Activated CD8-positive, alpha-beta memory T cell treated with anti-CD3 and anti-CD28 coated beads, Interleukin-2, amount 50 U/mL, for 4 hours (primary cell): ENCODE data around the gene ASXL3.

ENCODE experiments used
- DNase-seq: peaks from one replicate; pipeline ENCODE4 v3.0.0-alpha.2; 2020

The ASXL3 gene

GRCh38 chr18:33577685-33578517, at the start of gene ASXL3:
TSS of gene ASXL3 (plus strand) at chr18:33578219. CDS start at chr18:33578632, 413 bp downstream.
- DNase-seq = no peak

DNA sequence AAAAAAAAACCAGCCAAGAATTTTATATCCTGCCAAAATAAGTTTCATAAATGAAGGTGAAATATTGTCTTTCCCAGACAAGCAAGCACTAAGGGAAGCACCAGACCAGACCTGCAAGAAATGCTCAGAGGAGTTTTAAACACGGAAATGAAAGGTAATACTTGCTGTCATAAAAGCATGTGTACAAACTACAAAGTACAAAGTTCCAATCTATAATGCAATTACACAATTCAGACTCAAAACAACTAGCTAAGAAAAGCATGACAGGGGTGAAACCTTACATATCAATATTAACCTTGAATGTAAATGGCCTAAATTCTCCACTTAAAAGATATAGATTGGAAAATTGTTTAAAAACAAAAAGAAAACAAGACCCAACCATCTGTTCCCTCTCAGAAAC, 45.0 kb upstream of the ASXL3 start:
- DNase-seq = no peak

- DNase-seq = no peak
These were observed 41.1 kb upstream of the ASXL3 start for GRCh38 chr18:33536904-33537303.

DNA sequence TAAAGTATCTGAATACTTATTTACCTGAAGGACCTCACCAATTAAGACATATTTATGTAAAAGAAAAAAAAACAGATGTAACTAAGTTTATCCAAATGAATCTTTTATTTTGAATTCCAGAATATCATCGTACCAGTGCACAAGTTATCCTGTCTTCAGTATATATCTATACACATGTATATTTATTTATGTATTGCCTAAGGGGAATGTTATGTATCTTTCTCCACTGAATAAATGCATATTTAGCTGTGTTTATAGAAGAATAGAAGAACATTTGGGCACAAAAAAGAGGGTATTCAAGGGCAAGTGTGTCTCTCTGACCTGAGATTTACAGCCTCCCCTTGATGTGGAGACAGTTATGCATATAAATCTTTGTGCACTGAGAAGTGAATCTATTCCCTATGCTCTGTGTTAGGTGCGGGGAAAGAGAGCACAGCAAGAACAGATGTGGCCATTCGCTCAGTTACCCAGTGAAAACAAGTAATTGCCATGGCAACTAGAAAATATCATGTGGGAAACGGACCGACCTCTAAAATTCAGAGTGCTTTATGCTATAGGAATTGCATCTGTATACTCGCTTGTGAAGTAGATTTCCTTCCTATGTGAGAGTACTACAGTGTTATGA, 39.5 kb upstream of the ASXL3 start:
- no peak for DNase-seq

DNA sequence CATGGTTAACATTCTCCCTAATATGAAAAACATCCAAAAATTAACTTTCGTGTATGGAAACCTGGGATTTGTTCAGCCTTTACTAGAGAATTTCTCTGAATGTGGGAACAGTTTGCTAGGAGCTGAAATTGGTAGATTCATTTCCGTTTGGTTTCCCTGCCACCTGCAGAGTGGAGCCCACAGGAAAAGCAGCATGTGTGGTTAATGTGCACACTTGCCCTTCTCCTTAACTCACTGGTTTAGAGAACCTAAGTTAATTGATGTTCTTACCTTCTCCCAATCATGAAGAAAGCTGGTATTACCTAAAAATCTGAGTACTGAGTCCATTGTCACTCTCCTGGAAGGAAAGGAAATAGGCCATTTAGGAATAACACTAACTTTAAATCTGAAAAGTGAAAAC, 37.6 kb upstream of the ASXL3 start:
- no peak for DNase-seq

DNA sequence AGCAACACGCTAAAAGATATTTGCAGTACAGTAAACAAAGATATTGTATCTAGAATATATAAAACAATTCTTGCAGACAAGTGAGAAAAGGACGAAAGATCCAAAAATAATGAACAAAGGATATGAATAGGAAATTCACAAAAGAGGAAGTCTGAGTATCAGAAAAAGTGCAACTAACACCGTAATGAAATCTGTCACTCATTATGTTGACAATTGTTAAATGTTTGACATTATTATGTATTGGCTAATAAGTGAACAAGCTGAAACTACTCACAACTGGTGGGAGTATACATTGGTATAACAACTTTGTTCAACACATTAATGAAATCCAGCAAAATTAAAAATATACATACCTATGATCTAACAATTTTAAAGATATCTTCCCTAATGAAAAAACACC, 36.7 kb upstream of the ASXL3 start:
- no peak for DNase-seq

DNA sequence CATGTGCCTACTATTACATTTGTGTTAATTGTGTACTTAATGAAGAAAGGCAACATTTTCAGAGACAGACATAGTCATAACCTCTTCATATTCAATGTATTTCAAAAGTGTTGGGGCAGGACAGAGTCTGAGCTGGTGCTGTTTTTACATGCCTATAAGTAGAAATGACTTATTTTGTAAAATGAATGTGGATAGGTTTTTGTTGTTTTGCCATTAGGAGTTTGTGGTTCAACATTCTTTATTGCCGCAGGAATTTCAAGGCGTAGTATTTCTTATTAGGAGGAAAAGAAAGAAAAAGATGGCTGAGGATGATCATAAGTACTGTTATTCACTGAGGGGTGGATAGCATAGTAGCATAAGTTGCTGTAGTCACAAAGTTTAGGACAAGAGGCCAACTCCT, 21.2 kb upstream of the ASXL3 start:
- no peak for DNase-seq

- DNase-seq = no peak
These were observed 20.3 kb upstream of the ASXL3 start for GRCh38 chr18:33557706-33558105.

DNA sequence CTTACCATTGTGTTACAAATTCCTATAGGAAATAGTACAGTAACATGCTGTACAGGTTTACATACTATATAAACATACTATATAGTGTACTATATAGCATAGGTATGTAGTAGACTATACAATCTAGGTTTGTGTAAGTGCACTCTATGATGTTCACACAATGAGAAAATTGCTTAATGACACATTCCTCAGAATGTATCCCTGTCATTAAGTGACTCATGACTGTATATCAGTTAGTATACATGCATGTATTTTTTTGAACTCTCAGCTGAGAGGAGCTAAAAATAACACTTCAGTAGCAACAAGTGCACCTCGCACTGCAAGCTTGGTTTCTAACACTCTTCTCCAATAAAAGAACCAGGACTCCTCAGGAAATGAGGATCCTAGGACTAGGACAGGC, 19.5 kb upstream of the ASXL3 start:
- DNase-seq = no peak

GRCh38 chr18:33560686-33561370, 17.2 kb upstream of the ASXL3 start:
- DNase-seq = no peak

- no peak for DNase-seq
These were observed 15.3 kb upstream of the ASXL3 start for GRCh38 chr18:33562741-33563140.

DNA sequence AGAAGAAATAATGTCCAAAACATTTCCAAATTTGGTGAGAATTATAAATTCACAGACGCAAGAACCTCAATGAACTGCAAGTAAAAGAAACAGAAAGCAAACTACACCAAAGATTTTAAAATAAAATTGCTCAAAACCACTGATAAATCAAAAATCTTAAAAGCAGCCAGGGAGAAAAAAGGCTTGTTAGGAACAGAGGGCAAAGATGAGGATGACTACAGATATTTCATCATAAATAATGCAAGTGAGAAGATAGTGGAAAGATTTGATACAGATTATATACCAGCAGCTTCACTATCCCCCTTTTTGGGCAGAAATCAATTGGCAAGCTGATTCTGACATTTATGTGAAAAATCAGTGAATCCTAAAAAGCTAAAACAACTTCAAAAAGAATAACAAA, 10.3 kb upstream of the ASXL3 start:
- DNase-seq = no peak

- no peak for DNase-seq
These were observed 5.8 kb upstream of the ASXL3 start for GRCh38 chr18:33571998-33572787.

DNA sequence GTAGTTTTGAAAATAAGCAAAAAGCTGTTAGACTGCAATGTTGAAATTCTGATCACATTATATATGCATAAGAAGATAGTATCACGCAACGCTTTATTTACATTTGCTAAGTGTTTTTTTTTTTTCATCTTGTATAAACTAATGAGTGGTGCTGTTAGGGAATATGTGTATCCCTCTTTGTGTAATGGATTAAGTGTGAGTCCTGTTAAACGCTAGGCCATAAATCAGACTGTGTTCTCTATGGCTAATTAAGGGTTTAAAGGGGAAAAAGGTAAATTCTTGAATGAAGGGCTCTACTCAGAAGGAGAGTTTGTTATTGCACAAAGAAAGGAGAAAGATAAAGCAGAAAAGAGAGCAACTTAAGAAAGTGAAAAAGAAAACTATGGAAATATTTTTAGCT, 4.8 kb upstream of the ASXL3 start:
- no peak for DNase-seq

GRCh38 chr18:33575451-33575850, 2.6 kb upstream of the ASXL3 start:
- no peak for DNase-seq

GRCh38 chr18:33576999-33577646, 896 bp upstream of the ASXL3 start:
- no peak for DNase-seq

GRCh38 chr18:33578518-33579348, 714 bp downstream of the ASXL3 start:
- DNase-seq = no peak

DNA sequence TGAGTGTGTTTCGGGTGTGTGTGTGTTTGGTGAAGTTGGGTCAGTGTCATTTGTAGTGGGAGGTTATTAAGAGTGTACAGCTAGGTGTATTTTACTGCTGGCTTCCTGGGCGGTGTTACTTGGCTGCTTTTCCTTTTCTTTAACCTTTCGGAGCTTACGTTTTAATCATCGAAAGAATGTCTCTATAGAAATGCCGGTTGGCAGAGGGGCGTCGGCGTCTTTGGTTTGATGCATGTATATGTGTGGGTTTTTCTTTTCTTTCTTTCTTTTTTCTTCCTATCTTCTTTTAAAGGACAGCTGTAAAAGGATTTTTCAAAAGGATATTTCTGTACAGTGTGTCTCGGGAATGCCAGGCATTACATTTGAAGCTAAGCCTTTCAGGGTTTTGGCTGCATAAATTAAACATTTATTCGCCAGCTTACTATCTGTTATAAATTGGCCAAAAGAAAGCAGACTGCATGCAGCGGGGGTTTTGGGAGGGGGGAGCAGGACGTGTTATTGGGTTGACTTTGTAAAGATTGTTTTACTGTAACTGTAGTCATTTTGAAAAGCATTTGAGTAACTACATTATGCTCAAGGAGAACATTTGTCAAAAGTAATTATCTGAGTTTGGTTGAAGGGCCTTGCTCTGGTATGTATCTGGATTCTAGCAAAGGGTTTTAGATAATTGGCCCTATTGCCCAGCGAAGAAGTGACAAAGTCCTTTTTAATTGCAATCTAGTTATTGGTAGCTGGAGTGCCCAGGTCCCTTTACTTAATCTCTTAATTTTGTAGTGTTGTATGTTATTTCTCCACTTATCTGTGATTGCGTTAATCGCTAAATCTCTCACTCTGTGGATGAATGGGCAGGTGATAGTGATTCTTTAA, 1.6 kb downstream of the ASXL3 start:
- DNase-seq = no peak

DNA sequence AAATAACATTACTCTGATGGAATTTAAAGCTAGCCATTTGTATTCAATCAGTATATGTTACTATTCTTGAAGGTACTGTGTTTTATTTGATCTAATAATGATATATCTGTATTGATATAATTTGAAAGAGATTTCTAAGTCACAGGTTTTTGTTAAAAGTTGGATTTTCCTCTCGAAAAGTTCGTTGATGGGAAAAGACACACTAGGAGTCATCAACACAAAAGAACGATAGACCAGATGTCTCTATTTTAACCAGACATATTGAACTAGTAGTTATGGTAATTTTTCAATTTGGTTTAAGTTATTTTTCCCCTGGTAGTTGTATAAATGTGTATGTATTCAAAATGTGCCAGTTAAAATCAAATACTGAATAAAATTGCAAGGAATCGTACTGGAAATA, 2.5 kb downstream of the ASXL3 start:
- DNase-seq = no peak

DNA sequence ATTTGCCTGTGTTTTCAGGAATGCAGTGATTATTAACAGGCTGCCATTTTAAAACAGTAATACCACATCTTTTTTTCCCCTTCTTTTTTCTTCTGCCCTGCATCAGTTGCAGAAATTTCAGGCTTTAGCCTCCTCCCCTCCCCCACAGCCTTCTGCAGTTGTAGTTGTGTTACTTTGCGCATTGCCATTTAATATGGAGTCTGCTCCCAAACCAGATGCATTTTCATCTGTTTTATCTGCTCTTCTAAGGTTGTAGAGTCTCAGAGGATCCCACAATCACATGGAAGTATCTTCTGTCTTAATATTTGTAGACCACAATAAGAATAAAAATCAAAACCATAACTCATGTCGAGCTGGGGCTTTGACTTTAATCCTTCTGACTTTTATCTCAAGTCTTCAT, 3.8 kb downstream of the ASXL3 start:
- no peak for DNase-seq

DNA sequence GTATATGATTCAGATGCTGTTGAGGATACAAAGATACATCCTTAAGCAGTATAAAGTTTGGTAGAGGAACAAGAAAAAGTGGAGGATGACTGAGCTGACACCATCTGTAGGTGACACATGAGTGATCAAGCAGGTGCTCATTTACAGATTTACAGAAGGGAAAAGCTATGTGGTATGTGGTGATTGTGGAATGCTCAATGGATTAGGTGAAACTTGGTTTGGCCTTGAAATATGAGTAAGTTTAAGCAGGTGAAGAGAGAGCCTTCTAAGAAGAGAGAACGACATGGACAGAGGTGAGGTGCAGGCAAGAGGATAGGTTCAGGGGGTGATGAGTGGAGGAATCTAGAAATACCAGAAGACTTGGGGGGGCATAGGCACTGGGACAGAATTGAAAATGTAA, 5.9 kb downstream of the ASXL3 start:
- DNase-seq = no peak
